Thyroid gland (tissue), 4 donors: ENCODE data around the gene RPS6KA5. TPM values are rescaled to one million over a fixed set of nuclear protein-coding genes. Genes with fewer than 3 reads are reported as not detected.
"Not testable (repeated sequence)": the region's sequence is repeated elsewhere in the genome, so short reads cannot be mapped to it uniquely, and the experiment has no call there.

Source experiments
- DNase-seq, 2 donors: peaks; one replicate each; pipeline ENCODE4 v3.0.0-alpha.2; 2019
- H3K27ac ChIP-seq, 3 donors: fragments of 200-600 bp; sonication (generic); 1 replicate in 2 of 3; 2 replicates in 1 of 3; pipeline ENCODE4 v1.5.1; 2016 to 2019; ENCODE audit warnings: mild to moderate bottlenecking in 1 of 3, moderate library complexity in 1 of 3
- H3K27me3 ChIP-seq: fragments of 200-600 bp; sonication (generic); one replicate; pipeline ENCODE4 v1.5.1; 2019
- H3K36me3 ChIP-seq, 2 donors: fragments of 200-600 bp; sonication (generic); one replicate each; pipeline ENCODE4 v1.5.1; 2016 to 2019
- H3K4me1 ChIP-seq, 2 donors: fragments of 200-600 bp; sonication (generic); one replicate each; pipeline ENCODE4 v1.5.1; 2017 to 2019
- H3K4me3 ChIP-seq, 3 donors: fragments of 200-600 bp; sonication (generic); replicated peaks in 1 of 3; 1 replicate in 2 of 3; 2 replicates in 1 of 3; pipeline ENCODE4 v1.5.1; 2016; ENCODE audit warnings: mild to moderate bottlenecking in 1 of 3
- H3K9me3 ChIP-seq: fragments of 200-600 bp; sonication (generic); one replicate; pipeline ENCODE4 v1.5.1; 2017
- POLR2A ChIP-seq, 2 donors: fragments of 450-650 bp; IDR thresholded peaks; one replicate each; pipeline ENCODE4 v1.6.1; 2017; ENCODE audit warnings: antibody characterized with exemption in 2 of 2, mild to moderate bottlenecking in 2 of 2, moderate library complexity in 1 of 2
- WGBS, 2 donors: methylation state at CpG; one replicate each; pipeline ENCODE4 v1.1.5; 2017; 5-methylcytosine and 5-hydroxymethylcytosine counted together
- intact Hi-C: fragments of 100-400 bp; cut with DNase I; formaldehyde crosslinking; loops from one replicate; pipeline ENCODE4 v1.15.1; 2023
- total RNA-seq, 4 donors: library from RNA; depleted of rRNA; stranded (reverse); fragments of >200 nt; gene quantifications; one replicate each; pipeline ENCODE4 v1.2.3, GENCODE V29; 2016
- TF ChIP-seq, protein P1 (sequence below), 6 experiments: fragments of 200-600 bp in 3 of 6; fragments of 450-650 bp in 3 of 6; sonication (generic) in 3 of 6; IDR thresholded peaks; one replicate each; pipeline ENCODE4 v1.5.1; 2016 to 2019; ENCODE audit warnings: antibody characterized with exemption in 6 of 6, mild to moderate bottlenecking in 2 of 6, inconsistent platforms in 1 of 6, moderate library complexity in 1 of 6

The RPS6KA5 gene
- total RNA-seq, 4 donors from 2014 or later: 6.4 to 17.4 (median 8.9) TPM

DNA sequence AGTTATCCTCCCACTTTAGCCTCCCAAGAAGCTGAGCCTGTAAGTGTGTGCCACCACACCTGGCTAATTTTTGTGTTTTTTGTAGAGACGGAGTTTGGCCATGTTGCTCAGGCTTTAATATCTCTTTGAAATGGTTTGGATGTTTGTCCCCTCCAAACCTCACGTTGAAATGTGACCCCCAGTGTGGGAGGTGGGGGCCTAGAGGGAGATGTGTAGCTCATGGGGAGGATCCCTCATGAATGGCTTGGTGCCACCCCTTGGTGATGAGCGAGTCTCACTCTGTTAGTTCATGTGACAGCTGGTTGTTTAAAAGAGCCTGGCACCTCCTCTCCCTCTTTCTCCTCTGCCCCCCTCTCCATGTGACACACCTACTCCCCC lies 220.6 kb downstream of the RPS6KA5 start:
- TF ChIP-seq POLR2A (IDR thresholded peaks at IDR 0.05): no peak
- TF ChIP-seq, protein P1, sequence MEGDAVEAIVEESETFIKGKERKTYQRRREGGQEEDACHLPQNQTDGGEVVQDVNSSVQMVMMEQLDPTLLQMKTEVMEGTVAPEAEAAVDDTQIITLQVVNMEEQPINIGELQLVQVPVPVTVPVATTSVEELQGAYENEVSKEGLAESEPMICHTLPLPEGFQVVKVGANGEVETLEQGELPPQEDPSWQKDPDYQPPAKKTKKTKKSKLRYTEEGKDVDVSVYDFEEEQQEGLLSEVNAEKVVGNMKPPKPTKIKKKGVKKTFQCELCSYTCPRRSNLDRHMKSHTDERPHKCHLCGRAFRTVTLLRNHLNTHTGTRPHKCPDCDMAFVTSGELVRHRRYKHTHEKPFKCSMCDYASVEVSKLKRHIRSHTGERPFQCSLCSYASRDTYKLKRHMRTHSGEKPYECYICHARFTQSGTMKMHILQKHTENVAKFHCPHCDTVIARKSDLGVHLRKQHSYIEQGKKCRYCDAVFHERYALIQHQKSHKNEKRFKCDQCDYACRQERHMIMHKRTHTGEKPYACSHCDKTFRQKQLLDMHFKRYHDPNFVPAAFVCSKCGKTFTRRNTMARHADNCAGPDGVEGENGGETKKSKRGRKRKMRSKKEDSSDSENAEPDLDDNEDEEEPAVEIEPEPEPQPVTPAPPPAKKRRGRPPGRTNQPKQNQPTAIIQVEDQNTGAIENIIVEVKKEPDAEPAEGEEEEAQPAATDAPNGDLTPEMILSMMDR (IDR thresholded peaks at IDR 0.05): no peak
- H3K36me3 ChIP-seq: no peaks in the 10 kb centered on the region
- H3K4me1 ChIP-seq: peaks cover 0 to 5% of the 10 kb centered on the region in 2 donors
- H3K9me3 ChIP-seq: no peaks in the 10 kb centered on the region
- 80 to 87% methylated on average over 3 of the region's 3 CpGs for WGBS, 2 donors
- H3K27me3 ChIP-seq: no peaks in the 10 kb centered on the region
- peak overlapping the region; percentile 40 to 69 (median 54) for H3K27ac ChIP-seq
- H3K4me3 ChIP-seq: no peak overlapping the region
- no peak for DNase-seq
- intact Hi-C loops: no loop called here

DNA sequence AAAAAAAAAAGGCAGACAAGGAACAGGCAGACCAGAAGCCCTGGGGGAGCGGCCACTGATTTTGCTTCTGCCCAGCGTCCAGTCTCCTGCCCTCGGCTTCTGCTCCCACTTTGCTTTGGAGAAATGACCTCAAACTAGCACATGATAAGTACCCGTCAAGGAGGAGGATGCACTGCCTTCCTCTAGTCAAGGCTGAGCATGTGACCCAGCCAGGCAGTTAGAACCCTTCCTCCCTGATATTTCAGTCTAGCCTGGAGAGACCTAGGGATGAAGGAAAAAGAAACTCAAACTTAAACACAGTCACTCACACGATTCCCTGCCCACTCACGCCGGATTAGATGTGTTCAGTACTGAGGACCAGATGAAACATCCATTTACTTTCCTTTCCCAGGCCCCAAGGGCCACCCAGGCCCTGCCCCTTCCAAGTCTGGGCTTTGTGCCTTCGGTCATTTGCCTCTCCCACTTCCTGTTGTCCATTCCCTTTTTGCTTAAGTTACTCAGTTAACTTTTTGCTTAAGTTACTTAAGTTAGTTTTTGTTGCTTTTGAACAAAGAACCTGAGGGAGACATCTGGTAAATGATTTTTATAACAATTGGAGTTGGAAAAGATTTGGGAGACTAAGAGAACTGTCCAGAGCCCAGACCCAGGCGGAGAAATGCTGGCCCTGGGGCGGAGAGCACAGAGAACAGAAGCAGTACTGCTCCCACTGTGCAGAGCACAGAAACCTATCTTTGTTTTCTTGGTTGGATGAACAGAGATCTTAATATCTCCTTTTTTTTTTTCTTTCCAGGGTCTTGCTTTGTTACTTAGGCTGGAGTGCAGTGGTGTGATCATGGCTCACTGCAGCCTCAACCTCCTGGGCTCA lies 221.2 kb downstream of the RPS6KA5 start:
- TF ChIP-seq, protein P1 (IDR thresholded peaks at IDR 0.05): no peak
- no peak for TF ChIP-seq POLR2A (IDR thresholded peaks at IDR 0.05)
- no peaks in the 10 kb centered on the region for H3K9me3 ChIP-seq
- peaks cover 0 to 5% of the 10 kb centered on the region in 2 donors for H3K4me1 ChIP-seq
- H3K27me3 ChIP-seq: no peaks in the 10 kb centered on the region
- no peak overlapping the region for H3K4me3 ChIP-seq
- DNase-seq: peak in 1 of 2 donors; percentile 9
- H3K36me3 ChIP-seq: no peaks in the 10 kb centered on the region
- intact Hi-C loops: no loop called here
- WGBS, 2 donors: 62 to 77% methylated on average over 10 of the region's 10 CpGs
- peak overlapping the region; percentile 40 to 69 (median 54) for H3K27ac ChIP-seq

DNA sequence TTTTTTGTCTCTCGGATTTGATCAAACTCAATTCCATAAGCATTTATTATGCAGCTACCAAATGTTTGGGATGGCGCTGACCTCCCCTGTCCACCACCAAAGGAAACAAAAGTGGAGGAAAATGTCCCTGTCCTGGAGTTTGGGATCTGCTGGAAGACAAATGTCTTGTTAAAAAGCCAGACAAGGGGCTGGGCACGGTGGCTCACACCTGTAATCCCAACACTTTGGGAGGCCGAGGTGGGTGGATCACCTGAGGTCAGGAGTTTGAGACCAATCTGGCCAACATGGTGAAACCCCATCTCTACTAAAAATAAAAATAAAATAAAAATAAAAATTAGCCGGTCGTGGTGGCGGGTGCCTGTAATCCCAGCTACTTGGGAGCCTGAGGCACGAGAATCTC lies 221.9 kb downstream of the RPS6KA5 start:
- WGBS, 2 donors: 91% methylated on average over 8 of the region's 8 CpGs
- DNase-seq, H3K27me3 ChIP-seq, H3K4me3 ChIP-seq, intact Hi-C loops, H3K9me3 ChIP-seq, H3K4me1 ChIP-seq, H3K36me3 ChIP-seq: not testable (repeated sequence)
- peak overlapping the region; percentile 29 to 69 (median 48) for H3K27ac ChIP-seq

DNA sequence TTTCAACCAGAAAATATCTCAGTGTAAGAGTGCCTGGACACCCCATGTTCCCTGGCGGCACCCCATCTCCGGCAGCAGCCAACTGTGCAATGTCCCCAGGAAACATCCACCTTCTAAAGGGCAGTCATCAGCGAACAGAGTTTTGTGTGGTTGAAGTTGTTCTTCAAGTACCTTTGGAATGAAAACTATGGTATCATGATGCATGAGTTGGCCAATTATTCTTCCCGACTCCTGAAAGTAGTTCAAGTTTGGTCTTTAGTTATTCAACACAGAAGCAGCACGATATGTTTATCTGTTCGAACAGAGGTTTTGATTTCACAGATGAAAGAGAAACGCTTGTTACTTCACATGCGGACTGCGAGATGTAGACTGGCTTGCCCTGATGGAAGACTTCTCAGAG lies 223.1 kb downstream of the RPS6KA5 start:
- TF ChIP-seq POLR2A (IDR thresholded peaks at IDR 0.05): no peak
- TF ChIP-seq, protein P1 (IDR thresholded peaks at IDR 0.05): no peak
- DNase-seq: peak in 1 of 2 donors; percentile 19
- Histone ChIP-seq H3K27me3 (no peaks in the 10 kb centered on the region), H3K27ac (no peak overlapping the region), H3K9me3 (no peaks in the 10 kb centered on the region), H3K4me1 (peaks cover 0 to 5% of the 10 kb centered on the region in 2 donors), H3K36me3 (no peaks in the 10 kb centered on the region), H3K4me3 (no peak overlapping the region)
- WGBS, 2 donors: 35 to 45% methylated on average over 9 of the region's 9 CpGs
- intact Hi-C loops: no loop called here

DNA sequence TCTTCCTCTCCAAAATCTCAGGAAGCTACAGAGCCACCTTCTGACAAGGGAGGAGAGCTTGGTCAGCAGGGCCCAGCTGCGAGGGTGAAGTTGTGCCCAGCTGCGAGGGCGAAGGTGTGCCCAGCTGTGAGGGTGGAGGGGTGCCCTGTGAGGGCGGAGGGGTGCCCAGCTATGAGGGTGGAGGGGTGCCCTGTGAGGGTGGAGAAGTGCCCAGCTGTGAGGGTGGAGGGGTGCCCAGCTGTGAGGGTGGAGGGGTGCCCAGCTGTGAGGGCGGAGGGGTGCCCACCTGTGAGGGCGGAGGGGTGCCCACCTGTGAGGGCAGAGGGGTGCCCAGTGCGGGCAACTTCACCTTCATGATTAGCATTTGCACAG lies 223.8 kb downstream of the RPS6KA5 start:
- Histone ChIP-seq H3K9me3 (no peaks in the 10 kb centered on the region), H3K27me3 (no peaks in the 10 kb centered on the region), H3K4me1 (peaks cover 0 to 5% of the 10 kb centered on the region in 2 donors), H3K4me3 (no peak overlapping the region), H3K27ac (no peak overlapping the region), H3K36me3 (no peaks in the 10 kb centered on the region)
- TF ChIP-seq POLR2A (IDR thresholded peaks at IDR 0.05): no peak
- whole genome bisulfite sequencing, 2 donors: 83 to 88% methylated on average over 5 to 7 of the region's 7 CpGs
- intact Hi-C loops: no loop called here
- DNase-seq: no peak

DNA sequence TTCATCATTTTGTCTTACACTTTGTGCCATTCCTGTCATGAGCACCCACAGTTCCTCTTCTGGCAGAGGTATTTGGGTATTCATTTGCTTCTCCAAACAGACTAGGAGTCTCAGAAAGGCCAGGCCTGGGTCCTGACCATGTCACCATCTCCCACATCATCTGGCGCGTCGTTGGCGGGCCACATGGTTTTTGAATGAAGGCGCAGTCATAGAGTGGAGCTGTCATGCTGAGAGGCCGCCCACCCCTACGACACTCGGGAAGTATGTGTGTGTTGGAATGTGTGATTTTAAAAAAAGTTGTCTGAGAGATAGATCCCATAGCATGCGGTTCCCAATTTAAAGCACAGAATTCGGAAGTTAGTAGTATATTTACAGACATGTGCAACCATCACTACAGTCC lies 228.6 kb downstream of the RPS6KA5 start:
- no peaks in the 10 kb centered on the region for H3K27me3 ChIP-seq
- no peak overlapping the region for H3K4me3 ChIP-seq
- H3K36me3 ChIP-seq: no peaks in the 10 kb centered on the region
- no peak for DNase-seq
- no peak overlapping the region for H3K27ac ChIP-seq
- H3K9me3 ChIP-seq: no peaks in the 10 kb centered on the region
- TF ChIP-seq POLR2A (IDR thresholded peaks at IDR 0.05): no peak
- TF ChIP-seq, protein P1 (IDR thresholded peaks at IDR 0.05): no peak
- intact Hi-C loops: no loop called here
- H3K4me1 ChIP-seq: peaks cover 5 to 7% of the 10 kb centered on the region in 2 donors
- WGBS, 2 donors: 92 to 93% methylated on average over 10 of the region's 10 CpGs
